Measurements from ENCODE around the gene YJEFN3. TPM values are rescaled to one million over a fixed set of nuclear protein-coding genes. Genes with fewer than 3 reads are reported as not detected.

Gene YJEFN3
- total RNA-seq, 1 donor from 2014 or later = 2.5 TPM

GRCh38 chr19:19568802-19569756 lies 40.4 kb downstream of the YJEFN3 start:
- Histone ChIP-seq H3K27me3 (no peaks in the 10 kb centered on the region), H3K4me1 (no peaks in the 10 kb centered on the region), H3K4me3 (no peak overlapping the region), H3K9me3 (no peaks in the 10 kb centered on the region), H3K27ac (no peak overlapping the region), H3K36me3 (no peaks in the 10 kb centered on the region)
- no peak for DNase-seq (ENCODE audit: extremely low spot score in 2 of 2)
- intact Hi-C loops (cut with DNase I) = no loop called here
- no peak for TF ChIP-seq POLR2A (IDR thresholded peaks at IDR 0.05)
- TF ChIP-seq POLR2AphosphoS5 (IDR thresholded peaks at IDR 0.05; ENCODE audit: insufficient read depth in 1 of 2, low read depth in 1 of 2) = no peak
- no peak for TF ChIP-seq CTCF (IDR thresholded peaks at IDR 0.05)

GRCh38 chr19:19570571-19570970 lies 41.9 kb downstream of the YJEFN3 start:
- no peaks in the 10 kb centered on the region for H3K9me3 ChIP-seq
- no peak overlapping the region for H3K4me3 ChIP-seq
- H3K27me3 ChIP-seq = no peaks in the 10 kb centered on the region
- TF ChIP-seq POLR2A (IDR thresholded peaks at IDR 0.05) = no peak
- no peak for TF ChIP-seq CTCF (IDR thresholded peaks at IDR 0.05)
- H3K27ac ChIP-seq = no peak overlapping the region
- intact Hi-C loops (cut with DNase I) = no loop called here
- H3K36me3 ChIP-seq = no peaks in the 10 kb centered on the region
- H3K4me1 ChIP-seq = no peaks in the 10 kb centered on the region
- DNase-seq (ENCODE audit: extremely low spot score in 2 of 2) = no peak

GRCh38 chr19:19571071-19571786 lies 42.5 kb downstream of the YJEFN3 start:
- intact Hi-C loops (cut with DNase I) = no loop called here
- no peak for DNase-seq (ENCODE audit: extremely low spot score in 2 of 2)

GRCh38 chr19:19575411-19575810 lies 46.7 kb downstream of the YJEFN3 start:
- Histone ChIP-seq H3K4me1 (no peaks in the 10 kb centered on the region), H3K27me3 (no peaks in the 10 kb centered on the region), H3K27ac (no peak overlapping the region), H3K4me3 (no peak overlapping the region), H3K9me3 (no peaks in the 10 kb centered on the region), H3K36me3 (no peaks in the 10 kb centered on the region)
- DNase-seq (ENCODE audit: extremely low spot score in 2 of 2) = no peak
- intact Hi-C loops (cut with DNase I) = no loop called here
- TF ChIP-seq POLR2AphosphoS5 (IDR thresholded peaks at IDR 0.05; ENCODE audit: insufficient read depth in 1 of 2, low read depth in 1 of 2) (no peak), POLR2A (IDR thresholded peaks at IDR 0.05) (no peak), CTCF (IDR thresholded peaks at IDR 0.05) (no peak)

More at GRCh38 chr19:19571071-19571786, 42.5 kb downstream of the YJEFN3 start:
- Histone ChIP-seq H3K4me1 (no peaks in the 10 kb centered on the region), H3K9me3 (no peaks in the 10 kb centered on the region), H3K27ac (no peak overlapping the region), H3K27me3 (no peaks in the 10 kb centered on the region), H3K4me3 (no peak overlapping the region), H3K36me3 (no peaks in the 10 kb centered on the region)
- TF ChIP-seq CTCF (IDR thresholded peaks at IDR 0.05) = no peak
- TF ChIP-seq POLR2A (IDR thresholded peaks at IDR 0.05) = no peak
- no peak for TF ChIP-seq POLR2AphosphoS5 (IDR thresholded peaks at IDR 0.05; ENCODE audit: insufficient read depth in 1 of 2, low read depth in 1 of 2)

Measured in vagina (tissue), 2 donors.